Epithelial cell of prostate (primary cell): Measurements from ENCODE around the gene PGAM2.

ENCODE experiments used
- DNase-seq: peaks from one replicate; pipeline ENCODE4 v3.0.0-alpha.2; 2011; ENCODE audit warnings: low read depth, low spot score
- H3K27ac ChIP-seq: fragments of 450-650 bp; 2 replicates; pipeline ENCODE4 v1.5.1; 2017; ENCODE audit warnings: mild to moderate bottlenecking

The PGAM2 gene

DNA sequence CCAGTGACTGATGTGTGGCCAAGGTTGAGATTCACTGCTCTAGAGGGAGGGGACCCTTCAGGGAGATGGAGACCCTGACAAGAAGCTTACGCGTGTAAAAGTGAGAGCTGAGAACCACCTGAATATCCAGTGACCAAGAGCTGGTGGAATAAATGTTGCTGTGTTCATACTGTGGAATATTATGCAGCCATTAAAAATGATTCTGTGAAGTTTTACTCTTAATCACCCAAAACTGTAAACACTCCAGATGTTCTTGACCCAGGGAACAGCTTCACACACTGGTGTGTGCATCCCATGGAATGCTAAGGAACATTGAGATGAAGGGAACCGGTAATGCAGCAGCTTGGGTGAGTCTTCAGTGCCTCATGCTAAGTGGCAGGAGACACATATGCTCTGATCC lies 21.3 kb upstream of the PGAM2 start:
- no peak overlapping the region for H3K27ac ChIP-seq
- no peak for DNase-seq

DNA sequence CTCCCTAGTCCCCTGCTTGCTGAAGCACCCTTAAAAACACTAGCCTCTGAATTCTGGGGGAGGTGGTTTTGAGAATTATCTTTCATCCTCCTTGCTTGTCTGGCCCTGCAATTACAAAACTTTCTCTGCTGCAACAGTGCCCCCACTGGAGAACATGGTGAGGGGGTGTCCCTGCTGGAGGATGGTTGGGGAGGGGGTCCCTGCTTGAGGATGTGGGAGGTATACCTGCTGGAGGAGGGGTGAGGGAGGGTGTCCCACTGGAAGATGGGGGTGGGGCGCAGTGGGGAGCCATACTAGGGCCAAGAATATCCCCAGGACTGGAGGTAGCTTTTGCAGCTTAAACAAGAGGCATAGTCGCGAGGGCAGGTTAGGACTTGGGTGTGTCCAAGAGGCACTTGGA lies 20.2 kb upstream of the PGAM2 start:
- H3K27ac ChIP-seq = no peak overlapping the region
- DNase-seq = no peak

DNA sequence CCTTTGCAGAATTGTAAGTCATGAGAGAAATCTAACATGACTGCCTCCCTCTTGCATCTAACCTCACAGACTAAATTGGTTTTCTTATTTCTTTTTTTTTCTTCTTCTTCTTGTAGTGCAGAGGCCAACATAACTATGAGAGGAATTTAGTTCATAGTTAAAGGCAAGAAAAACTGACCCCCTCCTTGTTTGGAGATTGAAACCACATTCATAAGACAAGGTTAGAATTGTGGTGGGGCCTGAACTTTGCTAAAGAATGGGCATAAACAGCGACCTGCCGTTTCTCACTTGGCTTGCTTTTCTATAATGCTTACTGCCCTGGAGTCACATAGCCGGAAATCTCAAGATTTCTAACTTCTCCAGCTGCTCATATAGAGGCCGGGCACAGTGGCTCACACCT lies 19.3 kb upstream of the PGAM2 start:
- no peak overlapping the region for H3K27ac ChIP-seq

DNA sequence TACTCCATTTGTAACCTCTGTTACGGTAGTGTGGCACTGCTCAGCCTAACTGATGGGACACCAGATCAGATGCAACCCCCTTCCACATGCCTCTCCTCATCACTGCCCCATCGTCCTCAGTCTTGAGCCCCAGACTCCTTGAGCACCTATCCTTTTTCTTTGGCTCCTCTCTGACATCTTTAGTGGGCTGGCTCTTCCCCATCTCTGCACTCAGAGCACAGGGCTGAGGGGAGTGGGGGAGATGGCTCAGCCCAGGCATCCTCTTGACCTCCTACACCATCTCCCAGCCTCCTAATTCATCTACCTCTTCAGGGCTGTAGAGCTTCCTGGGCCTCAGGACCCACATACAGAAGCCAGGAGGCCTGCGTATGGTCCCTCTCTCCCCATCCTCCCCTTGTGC lies 18.4 kb upstream of the PGAM2 start:
- H3K27ac ChIP-seq = no peak overlapping the region
- DNase-seq = no peak

More for the DNA sequence above, 19.3 kb upstream of the PGAM2 start:
- no peak for DNase-seq

DNA sequence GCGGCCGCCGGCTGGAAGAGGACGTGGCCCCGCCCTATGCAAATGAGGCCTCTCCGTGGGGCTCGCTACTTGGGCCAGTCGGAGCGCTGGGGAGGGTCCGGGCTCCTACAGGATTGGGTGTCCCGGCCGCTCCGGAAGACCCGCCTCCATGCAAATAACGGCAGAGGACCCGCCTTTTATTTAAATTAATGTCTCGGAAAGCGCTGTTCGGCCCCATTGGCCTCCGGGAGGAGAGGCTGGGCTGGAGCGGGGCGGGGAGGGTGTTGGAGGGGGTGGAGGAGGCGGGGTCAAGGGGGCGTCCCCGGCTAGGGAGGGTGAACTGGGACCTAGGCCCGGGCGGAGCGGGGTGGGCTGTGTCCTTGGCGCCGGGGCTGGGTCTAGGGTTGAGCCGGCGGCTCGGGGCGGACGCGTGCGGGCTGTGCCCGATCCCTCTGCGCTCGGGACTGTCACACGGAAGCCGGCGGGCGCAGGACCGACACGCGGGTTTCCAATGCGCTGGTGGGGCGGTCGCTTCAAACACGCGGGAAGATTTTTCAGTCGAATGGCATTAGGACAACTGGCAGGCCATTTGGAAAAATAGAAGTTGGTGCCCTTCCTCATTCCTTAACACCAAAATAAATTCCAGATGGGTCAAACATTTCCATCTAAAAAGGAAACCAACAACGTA lies 17.3 kb upstream of the PGAM2 start:
- DNase-seq = peak; percentile 91
- peak overlapping the region; percentile 78 for H3K27ac ChIP-seq

DNA sequence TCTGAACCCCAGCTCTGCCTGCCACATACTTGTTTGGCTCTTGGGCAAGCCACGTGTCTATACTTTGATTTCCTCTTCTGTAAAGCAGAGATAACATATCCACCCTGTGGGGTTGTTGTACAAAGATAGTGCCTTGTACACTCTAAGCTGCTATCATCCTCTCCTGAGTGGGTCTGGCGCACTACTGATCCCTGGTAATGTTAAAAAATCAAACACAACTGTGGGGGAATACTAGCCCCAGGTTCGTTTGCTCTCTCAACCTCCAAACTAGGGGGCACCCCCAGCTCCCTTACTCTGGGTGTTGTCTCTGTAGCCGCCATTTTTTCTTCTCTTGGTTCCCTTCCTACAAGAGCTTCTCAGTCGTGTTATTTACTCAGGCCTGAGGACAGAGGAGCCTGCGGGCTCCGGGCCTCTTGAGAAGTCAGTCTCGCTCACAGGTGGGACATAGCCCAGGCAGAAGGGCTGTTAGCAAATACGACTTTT lies 15.9 kb upstream of the PGAM2 start:
- H3K27ac ChIP-seq = no peak overlapping the region

DNA sequence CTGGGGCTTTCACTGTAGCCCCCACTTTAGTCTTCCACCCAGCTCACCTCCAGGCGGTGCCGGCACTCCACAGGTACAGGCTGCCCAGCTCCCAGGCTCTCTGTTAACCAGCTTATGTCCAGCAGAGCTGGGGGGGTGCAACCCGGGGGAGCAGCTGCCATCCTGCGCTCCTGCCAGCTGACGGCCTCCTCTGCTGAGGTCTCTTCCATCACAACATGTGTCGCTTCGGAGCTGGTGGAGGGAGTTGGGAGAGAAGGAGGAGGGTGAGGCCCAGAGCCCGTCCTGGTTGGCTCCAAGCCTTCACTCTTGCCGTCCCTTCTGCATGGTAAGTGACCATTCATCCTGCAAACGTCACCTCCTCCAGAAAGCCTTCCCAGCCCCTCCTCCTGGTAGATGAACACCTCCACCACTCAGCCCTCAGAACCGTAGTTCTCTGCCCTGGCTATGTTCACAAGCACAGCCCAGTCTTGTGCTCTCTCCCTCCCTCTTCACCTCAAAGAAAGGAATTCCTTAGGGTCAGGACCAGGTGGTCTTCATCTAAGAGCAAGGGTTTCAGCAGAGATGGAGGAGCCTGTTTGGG lies 15.4 kb upstream of the PGAM2 start:
- H3K27ac ChIP-seq = no peak overlapping the region
- no peak for DNase-seq

More for the DNA sequence above, 15.9 kb upstream of the PGAM2 start:
- DNase-seq = no peak

DNA sequence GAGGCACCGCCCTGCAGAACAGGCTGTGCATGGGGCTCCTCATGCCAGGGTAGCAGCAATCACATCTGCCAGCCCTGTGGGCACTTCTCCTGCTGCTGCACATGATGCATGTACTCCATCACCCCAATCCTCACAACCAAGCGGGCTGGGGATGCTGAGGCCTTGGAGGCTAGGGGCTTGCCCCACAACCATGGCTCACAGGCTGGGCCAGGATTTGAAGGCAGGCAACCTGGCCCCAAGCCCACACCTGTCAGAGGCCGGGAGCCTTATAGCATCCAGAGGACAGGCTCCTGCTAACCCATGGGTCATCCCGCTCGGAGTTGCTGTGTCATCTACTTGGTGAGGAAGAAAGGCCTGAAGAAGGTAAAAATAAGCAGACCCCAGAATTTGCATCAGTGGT lies 14.8 kb upstream of the PGAM2 start:
- H3K27ac ChIP-seq = no peak overlapping the region
- DNase-seq = no peak

DNA sequence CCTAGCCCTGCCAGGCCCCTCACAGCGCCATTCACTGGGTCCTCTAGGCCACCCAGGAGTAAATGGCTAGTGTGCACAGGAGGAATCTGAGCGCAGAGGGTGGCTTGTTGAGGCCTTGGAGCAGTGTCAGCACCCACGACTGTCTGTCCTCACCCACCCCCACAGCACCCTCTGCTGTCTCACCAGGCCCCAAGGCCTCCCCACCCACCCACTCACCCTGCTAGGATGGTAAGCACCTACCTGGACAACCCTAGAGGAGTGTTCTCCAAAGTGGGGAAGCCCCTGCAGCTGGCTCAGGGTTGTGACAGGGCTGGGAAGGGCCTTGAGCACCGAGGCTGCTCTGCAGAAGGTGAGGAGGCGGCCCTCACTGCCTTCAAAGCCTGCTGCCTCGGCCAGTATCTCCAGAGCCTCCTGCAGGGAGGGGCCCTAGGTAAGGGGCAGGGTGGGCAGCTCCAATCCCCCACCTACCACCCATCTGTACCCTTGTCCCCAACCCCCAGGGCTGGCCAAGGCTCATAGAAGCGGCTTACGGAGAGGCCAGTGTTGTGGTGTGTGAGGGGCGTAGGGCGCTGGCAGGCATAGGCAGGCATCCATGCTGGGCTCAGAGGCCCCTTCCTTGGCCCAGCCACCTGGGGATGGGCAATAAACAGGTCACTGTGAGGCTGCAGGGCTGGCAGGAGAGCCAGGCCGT lies 14.1 kb upstream of the PGAM2 start:
- H3K27ac ChIP-seq = no peak overlapping the region
- no peak for DNase-seq

DNA sequence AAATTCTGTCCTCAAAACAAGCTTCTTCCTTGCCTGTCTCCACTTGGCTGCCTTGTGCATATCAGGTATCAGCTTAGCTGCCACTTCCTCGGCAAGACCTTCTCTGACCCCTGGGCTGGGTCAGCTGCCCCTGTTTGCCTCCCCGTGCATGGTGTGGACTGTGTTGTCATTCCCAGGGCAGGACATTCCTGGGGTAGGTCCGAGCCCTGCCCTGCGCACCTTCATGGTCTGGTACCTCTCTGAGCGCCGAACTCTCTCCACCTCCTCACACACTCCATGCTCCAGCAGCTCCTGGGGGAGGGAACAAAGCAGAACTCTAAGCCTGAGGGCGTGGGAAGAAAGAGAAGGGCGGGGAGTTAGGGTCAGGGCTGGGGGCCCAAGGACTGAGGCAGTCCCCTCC lies 13.2 kb upstream of the PGAM2 start:
- DNase-seq = no peak
- no peak overlapping the region for H3K27ac ChIP-seq

DNA sequence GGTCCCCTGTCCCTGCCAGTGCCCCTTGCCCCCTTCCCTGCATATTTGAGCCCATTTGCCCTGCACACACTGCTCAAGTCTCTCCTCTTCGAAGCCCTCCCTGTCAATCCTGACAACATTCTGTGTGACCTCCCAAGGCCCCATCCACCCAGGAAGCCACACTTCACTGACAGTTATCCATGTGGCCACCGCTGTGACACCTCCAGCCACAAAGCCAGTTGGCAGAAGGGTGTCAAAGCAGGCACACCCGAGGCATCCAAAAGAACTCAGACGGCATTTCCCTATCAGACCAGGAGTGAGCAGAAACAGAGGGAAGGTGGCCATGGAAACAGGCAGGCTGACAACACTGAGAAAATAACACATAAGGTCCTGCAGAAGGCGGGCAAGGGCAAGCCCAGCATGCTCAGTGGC lies 12.3 kb upstream of the PGAM2 start:
- no peak overlapping the region for H3K27ac ChIP-seq
- DNase-seq = no peak

DNA sequence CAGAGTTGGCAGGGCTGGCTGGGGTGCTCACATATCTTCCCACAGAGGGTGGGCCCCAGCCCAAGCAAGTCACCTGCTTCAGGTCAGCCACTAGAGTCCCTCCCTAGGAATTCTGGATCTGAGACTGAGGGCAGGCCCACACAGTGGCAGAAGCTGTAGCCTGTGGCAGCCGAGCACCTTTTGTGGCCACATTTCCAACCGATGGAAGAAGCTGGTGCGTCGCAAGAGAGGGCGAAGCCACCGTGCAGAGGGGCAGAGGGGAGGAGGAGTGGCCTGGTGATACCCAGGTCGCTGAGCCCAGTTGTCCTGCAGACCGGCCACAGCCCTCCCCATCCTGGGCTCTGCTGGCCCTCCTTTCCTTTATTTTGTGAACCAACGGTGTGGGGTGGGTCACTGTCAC lies 11.7 kb upstream of the PGAM2 start:
- H3K27ac ChIP-seq = no peak overlapping the region
- no peak for DNase-seq

DNA sequence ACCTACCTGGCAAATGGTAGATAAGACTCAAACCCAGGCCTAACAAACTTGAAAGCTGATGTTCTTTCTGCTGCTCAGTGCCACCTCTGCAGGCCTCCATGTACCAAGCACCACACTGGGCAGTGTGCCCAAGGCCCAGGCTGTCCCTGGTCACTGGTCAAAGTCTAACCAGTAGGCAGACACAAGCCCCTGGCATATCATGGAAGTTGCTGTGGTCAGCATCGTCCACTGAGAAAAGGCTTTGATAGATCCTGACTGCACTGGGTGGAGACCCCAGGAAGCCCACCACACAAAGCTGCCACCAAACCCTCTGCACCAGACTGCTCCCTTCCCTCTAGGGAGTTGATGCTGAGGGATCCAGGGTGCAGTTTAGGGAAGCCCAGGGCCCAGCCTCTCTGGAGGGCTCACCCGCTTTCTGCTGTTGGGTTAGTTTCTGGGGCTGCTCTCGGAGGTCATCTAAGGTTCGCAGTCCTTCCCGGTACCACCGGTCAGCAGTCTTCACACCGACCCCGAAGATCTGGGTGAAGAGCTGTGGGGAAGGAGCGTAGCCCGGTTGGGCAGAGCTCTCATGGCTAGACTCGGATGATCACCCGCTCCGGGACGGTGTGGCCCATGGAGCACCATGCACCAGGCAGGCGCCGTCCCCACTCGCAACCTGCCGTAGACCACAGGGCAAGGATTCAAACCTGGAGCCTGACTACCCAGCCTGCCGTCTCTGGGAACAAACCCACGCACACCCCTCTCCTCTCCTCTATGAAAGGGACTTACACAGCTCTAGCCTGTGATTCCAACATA lies 10.9 kb upstream of the PGAM2 start:
- H3K27ac ChIP-seq = no peak overlapping the region
- DNase-seq = no peak

DNA sequence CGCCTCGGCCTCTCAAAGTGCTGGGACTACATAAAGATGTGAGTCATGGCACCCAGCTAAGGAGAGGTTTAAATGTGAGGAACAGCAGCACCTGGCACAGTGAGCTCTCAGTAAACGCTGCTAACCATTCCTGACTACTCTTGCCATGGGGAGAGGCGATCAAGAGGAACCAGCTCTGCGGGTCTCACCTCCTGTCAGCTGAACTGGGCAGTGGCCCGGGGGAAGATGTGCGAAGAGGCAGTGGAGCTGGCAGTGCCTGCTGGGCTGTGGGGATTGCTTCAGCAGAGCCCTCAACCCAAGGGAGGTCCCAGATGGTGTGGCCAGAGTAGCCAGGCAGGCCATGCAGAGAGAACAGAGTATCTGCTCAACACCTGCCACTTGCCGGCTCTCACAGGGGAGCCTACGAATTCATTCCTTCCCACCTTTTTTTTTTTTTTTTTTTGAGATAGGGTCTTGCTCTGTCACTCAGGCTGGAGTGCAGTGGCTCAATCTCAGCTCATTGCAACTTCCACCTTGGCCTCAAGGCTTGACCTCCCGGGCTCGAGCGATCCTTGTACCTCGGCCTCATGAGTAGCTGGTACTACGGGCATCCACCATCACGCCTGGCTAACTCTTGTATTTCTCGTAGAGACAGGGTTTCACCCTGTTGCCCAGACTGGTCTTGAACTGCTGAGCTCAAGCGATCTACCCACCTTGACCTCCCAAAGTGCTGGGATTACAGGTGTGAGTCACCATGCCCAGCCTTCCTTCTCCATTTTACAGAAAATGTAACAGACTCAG lies 10.1 kb upstream of the PGAM2 start:
- H3K27ac ChIP-seq = peak overlapping the region; percentile 70
- no peak for DNase-seq

DNA sequence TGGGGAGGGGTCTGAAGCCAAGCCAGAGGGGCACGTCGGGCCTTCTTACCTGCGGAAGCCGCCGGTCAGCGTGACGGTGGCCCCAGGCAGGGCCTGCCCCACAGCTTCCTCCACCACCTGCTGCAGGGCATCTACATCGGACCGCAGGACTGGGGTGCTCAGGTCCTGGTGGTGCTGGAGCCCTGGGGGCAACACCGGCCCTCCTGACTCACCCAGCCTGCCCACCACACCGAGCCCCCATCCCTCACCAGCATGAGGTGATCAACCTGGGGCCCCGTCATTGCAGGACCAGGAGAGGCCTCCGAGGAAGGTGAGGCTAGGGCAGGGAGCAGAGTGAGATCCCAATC lies 9.0 kb upstream of the PGAM2 start:
- no peak for DNase-seq
- H3K27ac ChIP-seq = peak overlapping the region; percentile 70

DNA sequence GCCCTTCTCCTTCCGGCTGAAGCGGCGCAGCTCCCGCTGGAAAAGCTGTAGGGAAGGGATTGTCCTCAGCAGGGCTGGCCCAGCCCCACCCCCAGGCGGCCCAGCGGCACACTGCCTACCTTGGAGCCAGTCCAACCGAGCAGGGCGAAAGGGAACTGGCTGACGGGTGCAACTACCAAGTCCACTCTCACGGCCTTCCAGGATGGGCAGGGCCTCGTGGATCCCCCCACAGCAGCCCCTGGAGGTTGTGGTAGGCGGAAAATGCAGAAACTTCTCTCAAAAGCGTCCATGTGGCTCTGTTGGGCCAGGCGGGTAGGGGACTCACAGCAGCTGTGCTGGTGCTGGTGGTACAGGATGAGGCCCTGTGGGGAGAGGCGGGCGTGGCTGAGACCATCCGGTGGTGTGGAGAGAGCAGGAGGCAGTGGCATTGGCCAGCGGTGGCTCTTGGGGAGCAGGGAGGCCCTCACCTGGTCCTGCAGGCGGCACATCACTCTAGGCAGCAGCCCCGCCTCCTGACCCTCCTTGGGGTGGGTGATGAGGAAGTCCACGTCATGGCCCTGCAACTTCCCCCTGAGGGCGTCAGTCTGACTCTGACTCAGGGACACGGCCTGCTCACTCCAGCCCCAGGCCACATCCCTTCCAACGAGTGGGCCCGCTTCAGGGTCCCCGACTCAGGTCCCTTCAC lies 8.4 kb upstream of the PGAM2 start:
- H3K27ac ChIP-seq = peak overlapping the region; percentile 70
- no peak for DNase-seq

DNA sequence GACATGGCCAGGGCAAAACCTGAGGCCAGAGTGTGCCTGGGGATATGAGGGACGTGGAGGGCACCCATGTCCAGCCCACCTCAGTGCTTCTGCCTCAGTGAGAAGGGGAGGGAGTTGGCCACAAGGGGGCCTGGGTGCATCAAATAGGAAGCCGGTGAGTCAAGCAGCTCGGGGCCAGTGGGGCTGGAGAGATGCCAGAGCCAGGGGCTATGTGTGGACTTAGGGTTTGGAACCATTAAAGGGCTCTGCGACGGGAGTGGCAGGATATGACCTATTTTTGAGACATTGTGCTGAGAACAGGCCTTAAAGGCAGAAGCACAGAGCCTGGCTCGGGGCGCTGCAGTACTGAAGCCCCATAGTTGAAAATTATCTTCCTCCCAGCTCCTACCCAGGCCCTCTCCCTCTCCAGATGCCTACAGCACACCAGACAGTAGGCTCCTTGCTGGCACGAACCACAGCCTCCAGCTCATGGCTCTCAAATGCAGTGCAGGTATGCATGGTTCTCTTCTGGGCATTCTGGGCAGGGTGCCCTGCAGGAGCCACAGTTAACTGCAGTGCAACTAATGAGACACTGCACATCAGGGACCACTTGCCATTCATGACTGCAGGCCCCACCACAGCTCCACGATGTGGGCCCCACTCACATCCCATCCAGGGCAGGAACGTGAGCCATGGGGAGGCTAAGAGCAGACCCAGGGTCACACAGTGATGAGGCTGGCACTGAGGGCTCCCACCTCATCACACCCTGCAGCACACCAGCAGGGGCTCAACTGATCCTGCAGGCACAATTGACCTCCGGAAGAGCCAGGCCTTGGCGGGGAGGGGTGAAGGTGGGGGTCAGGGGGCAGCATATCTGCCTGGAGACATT lies 7.2 kb upstream of the PGAM2 start:
- H3K27ac ChIP-seq = peak overlapping the region; percentile 70
- DNase-seq = no peak

DNA sequence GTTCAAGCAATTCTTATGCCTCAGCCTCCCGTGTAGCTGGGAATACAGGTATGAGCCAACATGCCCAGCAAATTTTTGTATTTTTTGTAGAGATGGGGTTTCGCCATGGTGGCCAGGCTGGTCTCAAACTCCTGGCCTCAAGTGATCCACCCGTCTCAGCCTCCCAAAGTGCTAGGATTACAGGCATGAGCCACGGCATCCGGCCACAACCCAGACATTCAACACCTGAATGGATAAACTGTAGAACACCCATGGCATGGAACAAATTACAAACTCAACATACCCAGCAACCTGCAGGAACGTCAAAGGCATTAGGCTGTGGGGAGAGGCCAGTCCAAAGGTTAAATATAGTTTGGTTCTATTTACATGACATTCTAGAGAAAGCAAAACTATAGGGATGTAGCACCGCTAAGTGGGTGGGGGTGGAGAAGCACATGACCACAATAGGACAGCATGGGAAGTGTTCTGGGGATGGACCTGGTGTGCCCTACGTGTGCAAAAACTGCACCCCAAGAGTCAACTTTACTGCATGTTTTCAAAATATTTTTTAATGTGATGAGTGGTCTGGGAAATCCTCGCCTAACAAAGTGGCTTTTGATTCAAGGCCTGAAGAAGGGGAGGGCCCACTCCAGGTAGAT lies 6.5 kb upstream of the PGAM2 start:
- H3K27ac ChIP-seq = peak overlapping the region; percentile 70
- DNase-seq = no peak
